Osteocyte (in vitro differentiated cells): ENCODE measurements around the gene LCNL1. TPM values are rescaled to one million over a fixed set of nuclear protein-coding genes. Genes with fewer than 3 reads are reported as not detected.

ENCODE experiments used
- DNase-seq: peaks from one replicate; pipeline ENCODE4 v3.0.0; 2021; ENCODE audit warnings: mixed read lengths; ENCODE audit not compliant: unreplicated experiment; ENCODE audit errors: extremely low spot score
- H3K27ac Mint-ChIP-seq: one replicate; pipeline ENCODE4 v1.8.0; 2021; ENCODE audit warnings: mild to moderate bottlenecking, mixed read lengths; ENCODE audit not compliant: unreplicated experiment
- H3K27me3 Mint-ChIP-seq: one replicate; pipeline ENCODE4 v1.8.0; 2021; ENCODE audit warnings: mixed read lengths; ENCODE audit not compliant: unreplicated experiment
- H3K36me3 Mint-ChIP-seq: one replicate; pipeline ENCODE4 v1.8.0; 2021; ENCODE audit warnings: mixed read lengths; ENCODE audit not compliant: unreplicated experiment
- H3K4me1 Mint-ChIP-seq: one replicate; pipeline ENCODE4 v1.8.0; 2021; ENCODE audit warnings: mixed read lengths; ENCODE audit not compliant: unreplicated experiment
- H3K4me3 Mint-ChIP-seq: one replicate; pipeline ENCODE4 v1.8.0; 2021; ENCODE audit warnings: mild to moderate bottlenecking, moderate library complexity, mixed read lengths; ENCODE audit not compliant: unreplicated experiment
- H3K9me3 Mint-ChIP-seq: one replicate; pipeline ENCODE4 v1.8.0; 2021; ENCODE audit warnings: mixed read lengths; ENCODE audit not compliant: unreplicated experiment
- CTCF ChIP-seq: fragments of 200-600 bp; sonication (generic); IDR thresholded peaks from 2 replicates; pipeline ENCODE4 v1.5.0; 2021; ENCODE audit warnings: antibody characterized with exemption, mild to moderate bottlenecking, moderate library complexity
- total RNA-seq: library from RNA; stranded (reverse); gene quantifications from 2 replicates; pipeline ENCODE4 v1.2.1, GENCODE V29; 2021

Gene LCNL1
- total RNA-seq, 1 donor from 2014 or later: 3.4 TPM

DNA sequence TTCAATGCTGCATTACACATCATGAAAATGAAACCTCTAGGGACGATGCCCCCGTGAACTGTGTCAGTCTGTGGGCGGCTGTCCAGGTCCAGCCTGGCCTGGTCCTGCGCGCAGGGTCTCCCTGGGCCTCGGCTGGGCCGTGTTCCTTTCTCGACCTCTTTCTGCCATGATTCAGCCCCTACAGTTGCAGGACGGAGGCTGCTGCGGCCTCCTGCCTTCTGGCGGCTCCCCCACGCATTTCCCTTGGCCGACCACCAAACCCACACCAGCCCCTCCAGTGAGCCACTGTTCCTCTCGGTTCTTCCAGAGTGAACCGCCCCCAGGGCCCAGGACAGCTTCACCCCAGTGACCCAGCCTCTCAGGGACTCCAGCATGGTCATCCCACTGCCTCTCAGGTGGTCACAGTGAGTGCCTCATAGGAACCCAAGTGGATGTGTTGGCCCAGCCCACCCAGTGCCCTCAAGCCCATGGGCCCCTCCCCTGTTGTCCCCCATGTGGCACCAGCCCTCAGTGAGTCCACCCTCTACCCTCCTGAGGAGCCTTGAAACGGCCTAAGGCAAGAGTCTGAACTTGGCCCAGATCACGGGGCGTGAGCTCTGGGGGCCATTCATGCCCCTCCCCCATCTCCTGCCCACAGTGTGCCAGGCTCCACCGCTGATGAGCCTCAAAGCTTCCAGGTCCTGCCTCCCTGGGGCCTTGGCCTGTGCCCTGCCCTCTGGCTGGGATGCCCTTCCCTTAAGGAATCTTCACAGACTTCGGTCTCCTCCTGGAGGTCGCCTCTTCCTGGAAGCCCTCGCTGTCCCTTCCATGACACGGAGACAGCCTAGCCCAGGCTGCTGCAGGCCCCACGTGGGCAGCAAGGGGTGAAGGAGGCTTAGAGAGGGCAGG is 23.6 kb downstream of the LCNL1 start:
- Mint-ChIP-seq H3K27ac (no peak overlapping the region), H3K27me3 (no peaks in the 10 kb centered on the region), H3K4me3 (no peak overlapping the region), H3K4me1 (no peaks in the 10 kb centered on the region), H3K36me3 (no peaks in the 10 kb centered on the region), H3K9me3 (no peaks in the 10 kb centered on the region)
- TF ChIP-seq CTCF: no peak
- no peak for DNase-seq

- DNase-seq: no peak
- no peaks in the 10 kb centered on the region for H3K27me3 Mint-ChIP-seq
- H3K4me3 Mint-ChIP-seq: no peak overlapping the region
- H3K36me3 Mint-ChIP-seq: no peaks in the 10 kb centered on the region
- no peak overlapping the region for H3K27ac Mint-ChIP-seq
- H3K4me1 Mint-ChIP-seq: no peaks in the 10 kb centered on the region
- H3K9me3 Mint-ChIP-seq: no peaks in the 10 kb centered on the region
- TF ChIP-seq CTCF: no peak
Observed at GRCh38 chr9:137007108-137007815, 24.5 kb downstream of the LCNL1 start.

DNA sequence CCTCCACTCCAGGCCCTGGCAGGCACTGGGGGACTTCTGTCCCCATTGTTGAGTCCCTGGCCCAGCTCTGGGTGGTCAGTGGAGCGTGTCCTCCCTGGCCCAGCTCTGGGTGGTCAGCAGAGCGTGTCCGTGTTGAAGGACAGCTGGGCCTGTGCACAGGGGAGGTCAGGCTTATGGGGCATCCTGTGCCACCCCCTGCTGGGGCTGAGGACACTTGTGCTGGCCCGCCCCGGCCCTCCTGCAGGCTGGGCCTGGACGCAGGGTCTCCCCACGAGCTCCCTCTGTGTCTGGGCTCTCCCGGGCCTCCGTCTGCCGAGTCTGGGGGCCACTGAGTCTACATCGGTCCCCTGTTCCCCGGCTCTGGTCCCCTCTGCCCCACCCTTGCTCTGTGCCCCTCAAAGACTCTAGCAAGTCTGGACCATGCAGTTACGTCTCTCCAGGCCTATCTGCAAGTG is 25.1 kb downstream of the LCNL1 start:
- Mint-ChIP-seq H3K4me3 (no peak overlapping the region), H3K27me3 (no peaks in the 10 kb centered on the region), H3K36me3 (no peaks in the 10 kb centered on the region), H3K27ac (no peak overlapping the region), H3K4me1 (no peaks in the 10 kb centered on the region), H3K9me3 (no peaks in the 10 kb centered on the region)
- DNase-seq: no peak
- TF ChIP-seq CTCF: no peak

GRCh38 chr9:137008312-137008711 is 25.5 kb downstream of the LCNL1 start:
- Mint-ChIP-seq H3K27me3 (no peaks in the 10 kb centered on the region), H3K36me3 (no peaks in the 10 kb centered on the region), H3K4me3 (no peak overlapping the region), H3K4me1 (no peaks in the 10 kb centered on the region), H3K9me3 (no peaks in the 10 kb centered on the region), H3K27ac (no peak overlapping the region)
- no peak for TF ChIP-seq CTCF
- DNase-seq: no peak

DNA sequence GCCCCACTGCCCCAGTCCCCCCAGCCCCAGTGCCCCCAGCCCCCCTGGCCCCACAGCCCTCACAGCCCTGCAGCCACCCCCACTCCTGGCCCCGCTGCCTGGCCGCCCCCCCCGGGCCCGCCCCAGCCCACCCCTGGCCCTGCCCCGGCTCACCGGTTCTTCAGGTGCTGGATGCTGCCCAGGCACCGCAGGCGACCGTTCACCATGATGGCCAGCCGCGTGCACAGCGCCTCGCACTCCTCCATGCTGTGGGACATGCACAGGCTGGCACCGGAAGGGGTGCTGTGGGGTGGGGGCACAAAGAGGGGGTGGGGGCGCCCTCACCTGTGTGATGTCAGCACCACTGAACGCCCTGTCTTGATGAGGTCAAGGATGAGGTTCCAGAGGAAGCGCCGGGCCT is 26.4 kb downstream of the LCNL1 start:
- Mint-ChIP-seq H3K36me3 (peaks cover 1% of the 10 kb centered on the region), H3K4me1 (no peaks in the 10 kb centered on the region), H3K9me3 (no peaks in the 10 kb centered on the region), H3K27ac (no peak overlapping the region), H3K4me3 (no peak overlapping the region), H3K27me3 (no peaks in the 10 kb centered on the region)
- DNase-seq: no peak
- TF ChIP-seq CTCF: no peak
